Iris pigment epithelial cell (primary cell): ENCODE measurements around the gene FTMT.
"Not testable (repeated sequence)": the region's sequence is repeated elsewhere in the genome, so short reads cannot be mapped to it uniquely, and the experiment has no call there.

Source experiments
- DNase-seq: peaks from one replicate; pipeline ENCODE4 v3.0.0-alpha.2; 2011; ENCODE audit warnings: low read depth

FTMT gene

DNA sequence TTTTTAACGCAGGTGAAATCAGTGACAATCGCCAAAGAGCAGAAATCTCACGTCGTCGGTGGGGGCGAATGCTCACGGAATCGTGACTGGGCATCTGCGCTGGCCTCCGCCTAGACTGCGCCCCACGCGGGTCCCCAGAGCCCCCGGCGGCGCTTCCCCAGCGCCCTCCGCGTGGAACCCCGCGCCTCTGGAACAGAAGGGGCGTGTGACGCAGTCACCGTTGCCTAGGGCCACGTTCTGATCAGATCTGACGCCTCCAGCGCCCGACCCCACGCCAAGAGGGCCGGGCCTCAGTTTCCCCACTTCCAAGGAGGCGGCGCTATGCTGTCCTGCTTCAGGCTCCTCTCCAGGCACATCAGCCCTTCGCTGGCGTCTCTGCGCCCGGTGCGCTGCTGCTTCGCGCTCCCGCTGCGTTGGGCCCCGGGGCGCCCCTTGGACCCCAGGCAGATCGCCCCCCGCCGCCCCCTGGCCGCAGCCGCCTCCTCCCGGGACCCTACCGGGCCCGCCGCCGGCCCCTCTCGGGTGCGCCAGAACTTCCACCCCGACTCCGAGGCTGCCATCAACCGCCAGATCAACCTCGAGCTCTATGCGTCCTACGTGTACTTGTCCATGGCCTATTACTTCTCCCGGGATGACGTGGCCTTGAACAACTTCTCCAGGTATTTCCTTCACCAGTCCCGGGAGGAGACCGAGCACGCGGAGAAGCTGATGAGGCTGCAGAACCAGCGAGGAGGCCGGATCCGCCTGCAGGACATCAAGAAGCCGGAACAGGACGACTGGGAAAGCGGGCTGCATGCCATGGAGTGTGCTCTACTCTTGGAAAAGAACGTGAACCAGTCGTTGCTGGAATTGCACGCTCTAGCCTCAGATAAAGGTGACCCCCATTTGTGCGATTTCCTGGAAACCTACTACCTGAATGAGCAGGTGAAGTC lies at the start of gene FTMT:
TSS of gene FTMT (plus strand) at position 240 of the 932 bp plus-strand sequence. CDS start at position 322, 82 bp downstream.
- no peak for DNase-seq

DNA sequence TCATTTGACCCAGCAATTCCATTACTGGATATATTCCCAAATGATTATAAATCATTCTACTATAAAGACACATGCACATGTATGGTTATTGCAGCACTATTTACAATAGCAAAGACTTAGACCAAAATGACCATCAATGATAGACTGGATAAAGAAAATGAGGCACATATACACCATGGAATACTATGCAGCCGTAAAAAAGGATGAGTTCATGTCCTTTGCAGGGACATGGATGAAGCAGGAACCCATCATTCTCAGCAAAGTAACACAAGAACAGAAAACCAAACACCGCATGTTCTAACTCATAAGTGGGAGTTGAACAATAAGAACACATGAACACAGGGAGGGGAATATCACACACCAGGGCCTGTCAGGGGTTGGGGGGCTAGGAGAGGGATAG lies 46.4 kb upstream of the FTMT start:
- not testable (repeated sequence) for DNase-seq

DNA sequence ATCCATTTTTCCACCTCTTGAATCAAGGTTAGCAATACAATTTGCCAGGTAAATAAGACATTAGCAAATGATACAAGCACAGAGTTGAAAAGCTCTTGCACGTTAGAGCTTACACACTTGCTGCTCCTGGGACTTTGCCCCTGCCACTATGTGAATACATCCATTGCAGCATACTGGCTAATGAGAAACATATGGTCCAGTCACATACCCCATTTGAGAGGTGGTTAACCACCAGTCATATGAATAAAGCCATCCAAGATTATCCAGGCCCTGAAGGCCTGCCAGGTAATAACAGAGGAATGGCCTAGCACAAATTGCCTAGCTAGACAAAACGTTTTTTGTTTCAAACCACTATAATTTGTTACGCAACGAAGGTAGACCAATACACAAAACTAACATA lies 45.8 kb upstream of the FTMT start:
- DNase-seq: no peak

DNA sequence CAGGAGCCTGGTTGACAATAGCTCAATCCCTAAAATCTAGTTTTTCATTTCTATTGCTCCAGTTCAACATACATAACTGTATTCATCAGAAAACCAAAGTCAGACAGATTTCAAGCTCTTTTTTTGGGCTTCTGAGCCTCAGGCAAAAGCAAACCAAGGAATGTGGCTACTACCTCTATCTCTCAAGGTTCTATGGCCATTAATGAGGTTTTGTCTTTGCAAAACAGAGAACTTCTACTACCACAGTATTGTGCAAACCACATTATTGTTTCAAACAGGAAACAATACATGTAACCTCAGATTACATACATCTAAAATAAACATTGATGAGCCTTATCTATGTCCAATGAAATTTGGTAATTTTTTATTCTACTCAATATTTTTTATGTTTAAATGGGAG lies 35.5 kb upstream of the FTMT start:
- DNase-seq: no peak

DNA sequence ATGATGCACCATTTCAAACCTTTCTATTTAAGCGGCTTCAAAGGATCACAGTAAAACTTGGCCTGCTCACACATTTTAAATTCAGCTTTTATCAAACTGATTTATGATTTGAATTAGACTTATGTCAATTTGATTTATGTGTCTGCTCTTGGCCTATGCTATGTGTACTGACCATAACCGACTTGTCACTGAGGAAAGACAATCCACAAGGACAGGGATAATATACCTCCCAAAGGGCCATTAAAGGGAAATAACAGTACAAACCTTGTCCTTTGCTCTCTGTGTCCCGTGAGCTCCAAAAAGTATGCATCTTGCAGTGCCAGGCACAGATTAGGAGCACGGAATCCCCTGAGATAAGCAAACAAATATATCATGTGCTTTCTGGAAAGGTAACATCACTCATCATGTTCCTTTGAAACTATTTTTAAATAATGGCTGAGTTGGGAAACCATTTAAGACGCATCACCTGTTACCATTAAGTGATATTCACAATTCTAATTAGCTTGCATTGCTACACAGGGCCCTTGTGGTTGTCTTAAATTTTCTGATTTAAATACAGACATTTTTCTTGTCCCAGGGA lies 31.9 kb upstream of the FTMT start:
- no peak for DNase-seq

DNA sequence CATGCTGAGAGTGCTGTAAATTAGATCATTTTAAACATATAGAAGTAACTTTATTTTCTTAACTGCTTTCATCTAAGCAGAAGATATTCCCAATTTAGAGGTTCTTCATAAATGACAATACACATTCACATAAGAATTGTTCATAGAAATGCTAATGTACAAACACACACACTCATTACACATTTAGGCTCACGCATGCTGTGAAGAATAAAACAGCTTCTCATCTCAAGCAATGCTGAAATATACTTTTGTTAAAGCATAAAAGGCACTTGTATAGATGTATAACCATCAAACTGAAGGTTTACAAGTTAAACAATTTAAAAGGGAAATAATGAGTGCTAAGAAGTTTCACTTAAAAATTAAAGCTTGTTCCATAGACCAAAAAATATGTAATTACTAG lies 18.1 kb upstream of the FTMT start:
- no peak for DNase-seq

DNA sequence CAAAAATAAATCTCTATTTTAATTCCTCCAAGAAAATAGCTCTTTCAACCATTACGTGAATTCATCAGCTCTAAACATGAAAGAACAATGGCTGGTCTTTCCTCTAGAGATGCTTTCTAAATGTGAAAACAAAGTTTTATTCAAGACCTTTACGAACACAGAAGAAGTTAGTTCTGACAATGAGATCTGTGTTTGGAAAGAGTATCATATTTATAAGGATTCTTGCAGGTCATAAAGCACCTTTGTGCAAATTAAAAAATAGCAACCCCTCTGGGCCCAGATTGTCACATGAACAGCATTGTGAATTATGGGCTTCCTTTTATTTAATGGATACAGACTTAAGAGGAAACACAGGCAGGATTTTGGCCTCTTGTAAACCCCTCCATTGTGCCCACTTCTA lies 17.7 kb upstream of the FTMT start:
- DNase-seq: no peak

DNA sequence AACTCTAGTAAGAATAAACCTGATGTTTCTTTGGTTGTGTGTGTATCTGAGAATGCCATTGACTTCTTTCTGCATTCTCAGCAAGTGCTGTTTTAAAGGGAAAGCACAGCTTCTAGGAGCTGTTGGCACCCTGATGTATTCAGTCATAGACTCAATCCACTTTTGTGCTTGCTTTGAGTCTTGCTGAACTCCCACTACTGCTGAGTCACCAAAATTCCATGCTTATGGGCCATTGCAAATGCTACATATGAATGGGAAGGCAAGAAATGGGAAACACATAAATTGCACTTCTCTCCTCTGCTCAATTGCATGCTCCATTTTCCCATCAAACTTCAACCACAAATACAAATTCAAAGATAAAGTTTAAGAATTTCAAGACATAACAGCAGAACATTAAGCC lies 9.8 kb upstream of the FTMT start:
- peak; percentile 1 for DNase-seq

DNA sequence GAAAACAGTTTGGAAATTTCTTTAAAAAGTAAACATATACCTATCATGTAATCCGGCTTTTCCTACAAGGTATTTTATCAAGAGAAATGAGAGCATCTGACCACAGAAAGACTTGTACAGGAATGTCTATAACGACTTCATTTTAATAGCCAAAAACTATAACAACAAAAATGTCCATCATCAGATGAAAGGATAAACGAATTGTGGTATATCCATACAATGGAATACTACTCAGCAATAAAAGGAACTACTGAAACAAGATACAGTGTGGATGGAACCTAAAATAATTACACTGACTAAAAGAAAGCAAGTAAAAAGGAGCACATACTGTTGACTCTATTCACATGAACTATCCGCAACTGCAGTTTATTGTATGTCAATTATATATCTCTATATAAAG lies 1.4 kb upstream of the FTMT start:
- no peak for DNase-seq

DNA sequence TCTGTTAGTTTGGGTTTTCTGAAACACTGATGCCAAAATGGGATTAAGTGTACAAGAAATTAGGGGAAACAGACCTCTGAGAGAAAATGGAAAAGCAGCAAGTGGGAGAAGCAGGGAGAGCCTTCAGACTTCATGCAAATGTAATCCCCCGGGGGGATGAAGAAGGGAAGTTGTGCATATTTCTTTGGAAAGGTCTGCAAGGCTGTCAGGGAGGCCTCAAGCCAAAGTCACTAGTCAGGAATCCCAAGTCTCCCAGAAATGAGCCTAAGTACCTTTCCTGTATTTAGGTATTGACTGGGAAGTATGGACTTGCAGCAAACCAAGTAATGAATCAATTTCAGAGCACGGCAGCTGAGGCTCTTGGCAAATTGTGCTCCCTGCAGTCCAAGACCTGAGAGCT lies 2.2 kb downstream of the FTMT start:
- DNase-seq: no peak

DNA sequence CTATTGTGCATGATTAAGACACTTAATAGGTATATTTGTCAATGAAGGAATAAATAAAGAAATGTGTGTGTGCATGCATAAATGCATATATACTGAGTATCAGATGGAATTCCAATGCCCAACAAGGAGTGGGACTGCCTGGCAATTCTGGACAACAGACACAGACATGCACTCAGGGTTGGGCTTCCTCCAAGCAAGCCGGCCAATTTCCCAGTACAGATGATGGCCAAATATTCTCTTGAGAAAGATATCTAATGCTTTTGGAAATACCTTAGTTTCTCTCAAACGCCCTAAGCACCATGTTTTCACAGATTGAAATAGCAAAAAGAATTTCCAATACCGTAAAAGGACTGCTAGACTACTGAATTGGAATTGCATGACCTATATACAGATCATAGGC lies 11.1 kb downstream of the FTMT start:
- DNase-seq: no peak

DNA sequence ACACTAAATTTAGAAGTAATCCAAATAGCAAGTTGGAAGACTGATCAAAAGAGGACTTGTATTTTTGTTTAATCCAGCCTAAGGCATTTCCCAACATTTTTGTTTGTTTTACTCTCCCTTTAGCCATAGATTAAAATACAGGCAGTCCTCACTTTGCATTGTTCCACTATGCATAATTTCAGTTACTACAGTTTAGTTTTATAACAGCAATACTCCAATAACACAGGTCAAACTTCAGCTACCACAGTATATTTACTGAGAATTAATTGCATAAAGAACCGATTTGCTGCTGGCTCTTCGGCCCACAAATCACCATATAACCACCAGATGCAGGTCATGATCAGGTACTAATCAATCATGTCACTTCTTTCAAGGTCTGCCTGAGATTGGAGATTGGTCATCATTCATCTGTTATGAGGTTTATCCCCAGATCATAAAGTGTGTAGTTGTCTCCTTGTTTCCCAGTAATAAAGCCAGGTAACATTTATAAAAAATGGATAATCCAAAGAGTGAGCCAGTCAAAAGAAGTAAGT lies 12.1 kb downstream of the FTMT start:
- no peak for DNase-seq

DNA sequence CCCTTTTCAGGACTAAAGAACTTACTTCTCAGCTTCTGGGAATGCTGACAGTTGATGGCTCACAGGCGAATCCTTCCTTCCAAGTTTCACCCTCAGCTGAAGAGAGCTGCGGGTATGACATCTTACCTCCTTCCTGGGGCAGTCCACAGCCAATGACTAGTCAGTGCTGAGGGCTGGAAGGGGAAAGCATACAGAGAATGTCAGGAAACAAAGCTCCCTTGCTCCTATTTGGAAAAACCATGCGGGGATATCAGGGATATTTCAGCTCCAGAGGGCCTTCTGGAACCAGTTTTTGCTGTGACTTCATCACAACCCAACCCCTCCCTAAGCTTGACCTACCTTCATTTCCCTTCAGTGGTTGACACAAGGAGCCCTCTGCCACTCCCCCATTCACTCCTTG lies 15.7 kb downstream of the FTMT start:
- DNase-seq: no peak

DNA sequence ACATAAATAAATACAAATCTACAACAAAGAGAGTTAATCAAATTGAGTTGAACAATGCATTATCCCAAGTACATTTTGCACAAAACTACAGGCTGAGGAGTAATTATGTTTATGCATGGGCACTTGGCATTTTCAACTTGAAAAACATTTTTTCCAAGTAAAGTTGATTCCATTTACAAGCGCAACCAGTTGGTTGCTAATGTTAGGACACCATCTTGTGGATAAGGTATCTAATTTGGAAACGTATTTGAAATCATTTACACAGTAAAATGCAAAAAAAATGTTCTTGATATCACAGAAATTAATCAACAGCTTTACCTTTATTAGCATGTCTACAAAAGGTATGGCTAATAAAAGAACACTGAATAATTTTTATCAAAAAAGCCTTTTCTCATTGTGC lies 18.8 kb downstream of the FTMT start:
- DNase-seq: peak; percentile 11

DNA sequence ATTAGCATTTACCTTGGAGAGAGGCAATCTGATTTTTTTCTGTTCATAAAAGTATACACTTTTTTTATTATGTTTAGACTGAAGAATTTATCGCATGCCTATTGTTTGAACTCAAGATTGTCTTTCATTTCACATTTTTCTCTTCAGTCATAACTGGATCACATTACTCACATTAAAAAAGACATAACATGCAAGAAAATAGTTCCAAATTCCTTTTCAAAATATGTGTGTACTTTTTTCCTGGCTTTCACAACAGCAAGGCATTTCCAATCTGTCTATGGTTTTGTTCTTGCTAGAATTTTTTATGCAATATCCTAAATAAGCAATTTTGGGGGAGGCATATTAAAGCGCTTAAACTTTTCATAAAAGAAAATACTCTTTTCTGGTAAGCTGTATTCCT lies 21.2 kb downstream of the FTMT start:
- no peak for DNase-seq

DNA sequence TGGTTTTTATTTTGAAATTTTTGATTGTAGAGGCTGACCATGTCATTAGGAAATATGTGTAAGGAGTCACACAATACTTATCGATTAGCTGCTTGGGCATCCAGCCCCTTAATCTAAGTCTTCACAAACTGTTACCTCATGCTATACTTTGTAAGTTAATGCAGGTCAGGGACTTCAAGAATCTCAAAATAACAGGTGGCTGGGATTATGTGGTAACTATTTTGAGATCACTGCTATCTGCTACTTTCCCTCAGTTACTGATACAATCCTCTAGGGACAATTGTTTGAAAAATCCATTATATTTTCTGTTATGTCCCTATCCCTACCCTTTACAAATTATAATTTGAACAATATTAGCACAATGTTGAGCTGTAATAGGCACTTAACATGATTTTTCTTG lies 21.7 kb downstream of the FTMT start:
- no peak for DNase-seq

DNA sequence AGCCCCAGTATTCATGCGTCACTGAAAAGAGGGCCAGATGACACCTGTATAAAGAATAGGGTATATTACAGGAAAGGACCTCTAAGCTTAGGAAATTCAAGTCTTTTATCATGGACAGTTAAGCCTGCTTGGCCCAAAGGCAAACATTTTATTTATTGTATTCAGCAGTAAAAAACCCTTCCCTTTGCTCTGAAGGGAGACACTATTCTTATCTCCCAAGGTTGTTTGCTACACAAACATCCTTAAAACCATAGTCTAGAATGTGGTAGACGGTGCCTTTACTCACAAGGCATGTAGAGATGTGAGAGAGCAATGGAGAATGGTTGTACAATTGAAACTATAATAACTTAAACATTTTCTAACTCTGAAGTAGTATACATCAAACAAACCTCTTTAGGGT lies 33.9 kb downstream of the FTMT start:
- DNase-seq: no peak

DNA sequence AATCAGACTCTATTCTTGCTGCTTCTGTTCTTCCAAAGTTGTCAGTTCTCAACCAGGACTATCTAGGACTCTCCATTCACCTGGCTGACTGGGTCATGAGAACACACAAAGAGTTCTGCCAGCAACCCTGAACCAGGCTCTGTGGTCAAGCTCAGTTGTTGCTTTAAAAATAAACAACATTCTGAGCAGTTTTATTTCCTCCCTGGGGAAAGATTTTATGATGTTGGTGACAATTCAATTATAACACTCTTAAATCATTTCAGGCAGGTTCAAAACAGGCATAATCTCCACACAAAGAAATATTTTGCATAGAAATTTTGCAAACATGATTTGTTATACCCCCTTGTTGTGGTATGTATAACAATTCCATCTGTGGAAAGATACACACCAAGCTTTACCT lies 36.0 kb downstream of the FTMT start:
- no peak for DNase-seq

DNA sequence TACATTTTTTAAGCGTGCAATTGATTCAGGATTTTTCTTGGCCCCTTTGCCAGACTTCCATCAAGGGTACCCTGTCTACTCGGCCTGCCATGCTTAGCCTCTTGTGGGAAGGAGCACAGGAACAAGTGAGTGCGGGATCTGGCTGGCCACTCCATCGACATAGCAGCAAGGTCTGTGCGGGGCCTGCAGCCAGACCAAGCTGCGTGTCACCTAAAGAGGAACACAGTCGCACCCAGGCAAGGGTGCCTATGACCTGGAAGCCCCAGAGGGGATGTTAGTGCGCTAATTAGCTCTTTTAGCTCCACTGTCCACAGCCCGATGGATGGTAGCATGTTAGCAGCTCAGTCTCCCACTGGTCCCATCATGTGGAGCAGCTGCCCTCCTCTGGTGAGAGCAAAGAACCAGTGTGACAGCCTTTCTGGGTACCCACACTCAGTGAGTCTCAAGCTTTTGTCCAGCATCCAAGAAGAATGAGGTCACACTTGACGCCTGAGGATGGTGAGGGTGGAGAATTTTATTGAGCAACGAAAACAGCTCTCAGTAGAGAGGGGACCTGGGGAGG lies 38.7 kb downstream of the FTMT start:
- DNase-seq: no peak

DNA sequence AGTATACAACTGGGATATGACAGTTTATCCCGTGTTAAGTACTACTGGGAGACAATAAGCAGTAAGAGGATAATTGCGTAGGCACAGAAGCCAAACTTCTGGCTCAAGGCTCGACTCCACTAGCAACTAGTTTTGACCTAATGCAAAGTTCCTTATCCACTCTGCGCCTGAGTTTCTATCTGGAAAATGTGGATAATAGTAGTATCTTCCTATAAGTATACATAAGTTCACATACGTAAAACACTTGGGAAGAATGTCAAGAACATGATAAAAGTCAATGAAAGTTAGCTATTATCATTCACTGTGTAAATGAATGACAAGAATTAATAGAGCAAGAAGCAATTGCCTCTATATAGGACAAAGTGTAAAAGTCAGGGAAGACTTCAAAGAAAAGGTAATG lies 45.7 kb downstream of the FTMT start:
- no peak for DNase-seq

DNA sequence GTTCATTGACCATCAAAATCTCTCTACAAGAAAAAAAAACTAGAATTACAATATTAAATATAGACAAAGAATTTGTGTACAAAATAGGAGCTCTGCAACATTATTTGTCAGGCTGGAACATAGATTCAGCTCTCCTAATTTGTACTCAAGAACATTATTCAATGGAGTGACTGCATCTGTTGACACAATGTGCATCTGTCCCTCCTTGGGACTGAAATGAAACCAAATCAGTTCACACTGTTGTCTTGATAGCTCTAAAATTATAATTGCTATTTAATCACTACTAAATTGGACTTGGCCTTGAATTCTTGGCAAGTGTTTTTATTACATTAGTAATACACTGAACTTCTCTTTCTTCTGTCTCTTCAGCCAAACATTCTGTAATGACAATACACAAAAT lies 47.7 kb downstream of the FTMT start:
- DNase-seq: no peak
